NCI-H82 treated with DMSO at 0.1 percent for 48 hours (cell line): ENCODE data around the gene IL4I1.

Experiments
- DNase-seq: peaks from one replicate; lab custom pipeline; 2025; ENCODE audit not compliant: unreplicated experiment; lab: John Stamatoyannopoulos, UW

Gene IL4I1

GRCh38 chr19:49879243-49879963 lies 17.3 kb downstream of the IL4I1 start:
- DNase-seq, result no peak

- DNase-seq, result no peak
These were observed 18.0 kb downstream of the IL4I1 start for GRCh38 chr19:49878744-49879070.

GRCh38 chr19:49877879-49878743 lies 18.6 kb downstream of the IL4I1 start:
- DNase-seq, result peak; percentile 95

GRCh38 chr19:49877020-49877878 lies 19.4 kb downstream of the IL4I1 start, which contains the start of the genes AKT1S1 and TBC1D17:
Gene AKT1S1 (minus strand): TSS chr19:49877355. CDS start chr19:49873295, 4,060 bp downstream.
Gene TBC1D17 (plus strand): TSS chr19:49877702. CDS start chr19:49877724, 22 bp downstream.
- peak; percentile 99 for DNase-seq

DNA sequence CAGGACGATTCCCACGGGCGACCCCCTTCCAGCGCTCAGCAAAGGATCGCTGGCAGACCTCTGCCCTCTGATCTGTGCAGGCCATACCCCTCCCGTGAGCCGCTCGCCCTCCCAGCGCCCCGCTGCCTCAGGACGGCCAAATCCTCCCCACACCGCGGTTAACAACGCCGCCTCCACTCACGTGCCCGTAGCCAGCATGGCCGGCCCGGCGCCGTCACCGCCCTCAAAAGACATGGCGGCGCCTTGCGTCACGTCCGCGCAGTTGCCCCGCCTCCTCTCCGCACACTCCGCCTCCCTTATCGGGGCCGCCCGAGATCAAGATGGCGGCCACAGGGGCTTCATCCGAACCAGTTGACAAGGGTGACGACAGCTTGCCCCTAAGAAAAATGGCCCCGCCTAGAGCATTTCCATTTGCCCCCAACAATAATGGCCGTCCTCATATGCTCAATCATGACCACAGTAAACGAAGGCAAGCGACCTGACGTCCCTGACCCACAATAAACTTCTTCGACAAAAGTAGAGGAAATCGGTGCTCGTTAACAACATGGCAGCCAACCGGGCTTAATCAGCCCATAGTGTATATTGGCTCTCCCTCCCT lies 20.2 kb downstream of the IL4I1 start:
- peak; percentile 98 for DNase-seq

- DNase-seq, result peak; percentile 41
These were observed 20.7 kb downstream of the IL4I1 start for GRCh38 chr19:49875857-49876421.

DNA sequence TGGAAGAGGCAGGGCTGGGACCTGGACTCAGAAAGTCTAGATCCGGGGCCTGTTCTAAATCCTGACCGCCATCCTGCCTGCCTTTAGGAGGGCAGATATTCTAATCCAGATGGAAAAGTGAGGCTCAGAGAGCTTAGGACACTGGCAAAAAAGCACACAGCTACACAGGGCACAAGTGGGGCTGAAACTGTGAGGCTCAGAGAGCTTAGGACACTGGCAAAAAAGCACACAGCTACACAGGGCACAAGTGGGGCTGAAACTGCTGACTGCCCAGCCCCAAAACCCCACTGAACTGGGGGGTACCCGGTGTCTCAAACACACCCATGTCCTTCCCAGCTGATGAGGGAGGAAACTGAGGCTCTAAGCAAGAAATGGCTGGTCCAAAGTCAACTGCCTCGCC lies 21.5 kb downstream of the IL4I1 start:
- DNase-seq, result no peak

DNA sequence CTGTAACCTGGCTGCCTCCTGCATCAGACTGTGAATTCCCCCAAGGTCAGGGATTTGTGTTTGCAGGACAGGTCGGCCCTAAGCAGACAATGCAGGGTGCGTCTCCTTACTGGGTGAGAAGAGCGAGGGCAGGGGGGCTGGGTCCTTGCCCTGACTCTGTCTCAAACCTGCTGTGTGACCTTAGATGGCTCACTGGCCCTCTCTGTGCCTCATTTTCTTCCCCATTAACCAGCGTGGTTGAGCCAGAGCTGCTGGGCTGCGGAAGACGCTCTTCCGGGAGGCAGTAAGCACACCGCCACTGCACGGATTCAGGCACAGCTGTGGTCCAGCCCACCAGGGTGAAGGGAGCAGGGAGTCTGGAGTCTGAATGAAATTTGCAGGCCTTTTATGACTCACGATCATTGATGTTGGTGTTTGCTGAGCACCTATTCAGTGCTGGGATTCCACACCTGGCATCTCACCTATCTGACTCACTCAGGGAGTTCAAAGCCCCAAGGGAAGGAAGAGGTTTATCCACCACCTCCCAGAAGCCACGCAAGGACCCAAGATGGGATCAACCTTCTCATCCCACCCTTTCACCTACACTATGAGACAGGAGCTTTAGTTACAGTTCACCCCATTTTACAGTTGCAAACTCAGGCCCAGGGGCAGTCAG lies 22.1 kb downstream of the IL4I1 start:
- DNase-seq, result no peak

GRCh38 chr19:49873834-49874233 lies 22.9 kb downstream of the IL4I1 start:
- DNase-seq, result no peak

DNA sequence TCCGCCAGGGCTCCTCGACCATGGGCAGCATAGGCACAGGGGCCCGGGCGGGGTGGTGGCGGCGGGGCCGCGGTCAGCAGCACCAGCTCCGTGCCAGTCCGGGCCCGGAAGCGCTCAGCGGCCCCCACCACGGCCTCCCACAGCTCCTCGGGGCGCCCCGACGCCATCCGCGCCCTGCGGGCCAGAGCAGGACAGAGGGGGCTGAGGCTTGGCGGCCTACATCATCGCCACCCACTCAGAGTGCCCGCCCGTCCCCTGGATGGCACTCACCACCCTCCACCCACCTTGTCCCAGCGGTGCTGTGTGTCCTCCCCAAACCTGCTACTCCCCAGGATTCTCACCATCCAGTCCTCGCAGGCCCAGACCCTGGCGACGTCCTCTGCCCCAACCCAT lies 23.6 kb downstream of the IL4I1 start:
- DNase-seq, result no peak

GRCh38 chr19:49872245-49873128 lies 24.2 kb downstream of the IL4I1 start:
- DNase-seq, result no peak

DNA sequence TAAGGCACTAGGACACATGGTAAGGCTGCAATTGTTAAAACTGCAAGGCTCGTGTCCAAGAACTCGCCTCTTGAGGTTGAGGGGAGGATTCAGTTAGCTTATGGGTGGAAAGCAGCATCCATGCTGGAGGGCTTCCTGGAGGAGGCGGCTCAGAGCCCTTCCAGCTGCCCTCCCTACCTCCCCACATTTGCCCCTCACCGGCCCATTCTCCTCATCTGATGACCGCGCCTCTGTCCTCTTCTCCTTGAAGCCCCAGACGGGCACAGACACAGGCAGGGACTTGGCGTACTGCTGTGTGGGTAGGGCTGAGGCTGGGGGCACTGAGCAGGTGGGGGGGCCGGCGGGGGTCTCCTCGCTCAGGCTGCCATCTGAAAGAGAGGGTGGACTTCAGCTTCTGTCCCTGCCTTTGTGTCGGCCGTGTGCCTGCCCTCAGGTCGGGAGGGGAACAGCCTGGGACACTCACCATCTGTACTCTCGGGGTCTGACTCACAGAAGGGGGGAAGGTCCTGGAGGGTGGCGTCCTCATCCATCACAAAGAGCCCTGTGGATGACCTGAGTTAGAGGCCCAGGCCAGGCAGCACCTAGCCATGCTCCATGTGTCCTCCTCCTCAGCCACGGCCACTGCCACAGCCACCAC lies 25.2 kb downstream of the IL4I1 start:
- DNase-seq, result no peak

- DNase-seq, result no peak
These were observed 26.3 kb downstream of the IL4I1 start for GRCh38 chr19:49870309-49870901.

GRCh38 chr19:49869484-49870308 lies 27.0 kb downstream of the IL4I1 start:
- peak; percentile 100 for DNase-seq

DNA sequence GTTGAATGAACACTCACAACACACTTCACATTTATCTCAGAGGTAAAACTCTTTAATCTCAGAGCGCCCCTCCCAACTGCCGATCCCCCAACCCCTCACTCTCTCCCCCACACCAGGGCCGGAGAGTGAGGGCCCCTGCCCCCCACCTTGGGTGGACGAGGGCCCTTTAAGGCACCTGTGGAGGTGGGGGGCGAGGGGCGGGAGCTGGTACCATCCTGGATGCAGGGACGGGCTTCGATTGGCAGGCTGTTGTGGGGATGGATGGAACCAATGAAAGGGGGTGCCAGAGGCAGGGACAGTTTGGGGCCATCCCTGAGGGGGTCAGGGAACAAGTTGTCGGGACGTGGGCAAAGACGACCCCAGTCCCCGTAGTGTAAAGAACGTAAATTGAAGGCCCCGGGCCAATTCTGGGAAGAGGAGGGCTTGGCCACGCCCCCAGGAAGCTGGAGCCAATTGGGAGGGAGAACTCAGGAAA lies 27.6 kb downstream of the IL4I1 start:
- no peak for DNase-seq

- peak; percentile 84 for DNase-seq
These were observed 29.5 kb downstream of the IL4I1 start, which contains the start of gene PNKP for GRCh38 chr19:49866933-49867782. Gene PNKP (minus strand): TSS chr19:49867576. CDS start chr19:49867204, 372 bp downstream.
